ENCODE data around the gene INSM2. TPM values are rescaled to one million over a fixed set of nuclear protein-coding genes. Genes with fewer than 3 reads are reported as not detected.

INSM2 gene
- polyA plus RNA-seq, 2 donors = not detected

GRCh38 chr14:35515916-35516315, 18.0 kb upstream of the INSM2 start:
- WGBS, 2 donors = 74 to 89% methylated on average over 1 of the region's 1 CpG
- H3K27ac ChIP-seq (ENCODE audit: low read depth in 2 of 2, low read length in 1 of 2) = no peak overlapping the region
- no peaks in the 10 kb centered on the region for H3K9me3 ChIP-seq (ENCODE audit: control insufficient read depth in 2 of 2, insufficient read depth in 1 of 2, low read depth in 1 of 2, low read length in 1 of 2)
- H3K4me3 ChIP-seq (ENCODE audit: low read depth in 1 of 2, low read length in 2 of 2) = no peak overlapping the region
- no peaks in the 10 kb centered on the region for H3K36me3 ChIP-seq (ENCODE audit: control insufficient read depth in 2 of 2, insufficient read depth in 2 of 2, low read length in 1 of 2)
- H3K4me1 ChIP-seq (ENCODE audit: control insufficient read depth in 2 of 2, insufficient read depth in 2 of 2, low read length in 1 of 2) = no peaks in the 10 kb centered on the region
- H3K27me3 ChIP-seq (ENCODE audit: control insufficient read depth in 1 of 2, insufficient read depth in 2 of 2, low read length in 2 of 2) = no peaks in the 10 kb centered on the region

- no peaks in the 10 kb centered on the region for H3K27me3 ChIP-seq (ENCODE audit: control insufficient read depth in 1 of 2, insufficient read depth in 2 of 2, low read length in 2 of 2)
- H3K27ac ChIP-seq (ENCODE audit: low read depth in 2 of 2, low read length in 1 of 2) = no peak overlapping the region
- H3K4me3 ChIP-seq (ENCODE audit: low read depth in 1 of 2, low read length in 2 of 2) = no peak overlapping the region
- no peaks in the 10 kb centered on the region for H3K4me1 ChIP-seq (ENCODE audit: control insufficient read depth in 2 of 2, insufficient read depth in 2 of 2, low read length in 1 of 2)
- H3K36me3 ChIP-seq (ENCODE audit: control insufficient read depth in 2 of 2, insufficient read depth in 2 of 2, low read length in 1 of 2) = no peaks in the 10 kb centered on the region
- no peaks in the 10 kb centered on the region for H3K9me3 ChIP-seq (ENCODE audit: control insufficient read depth in 2 of 2, insufficient read depth in 1 of 2, low read depth in 1 of 2, low read length in 1 of 2)
- WGBS, 2 donors = 65 to 77% methylated on average over 2 of the region's 2 CpGs
Measured at GRCh38 chr14:35519986-35520385, 14.0 kb upstream of the INSM2 start.

- Histone ChIP-seq H3K4me3 (ENCODE audit: low read depth in 1 of 2, low read length in 2 of 2) (no peak overlapping the region), H3K27ac (ENCODE audit: low read depth in 2 of 2, low read length in 1 of 2) (no peak overlapping the region), H3K9me3 (ENCODE audit: control insufficient read depth in 2 of 2, insufficient read depth in 1 of 2, low read depth in 1 of 2, low read length in 1 of 2) (no peaks in the 10 kb centered on the region), H3K27me3 (ENCODE audit: control insufficient read depth in 1 of 2, insufficient read depth in 2 of 2, low read length in 2 of 2) (peaks cover 0 to 2% of the 10 kb centered on the region in 2 donors), H3K36me3 (ENCODE audit: control insufficient read depth in 2 of 2, insufficient read depth in 2 of 2, low read length in 1 of 2) (no peaks in the 10 kb centered on the region), H3K4me1 (ENCODE audit: control insufficient read depth in 2 of 2, insufficient read depth in 2 of 2, low read length in 1 of 2) (no peaks in the 10 kb centered on the region)
- 87 to 88% methylated on average over 3 of the region's 3 CpGs for WGBS, 2 donors
Measured at GRCh38 chr14:35525695-35526094, 8.3 kb upstream of the INSM2 start.

GRCh38 chr14:35526962-35527361, 7.0 kb upstream of the INSM2 start:
- no peaks in the 10 kb centered on the region for H3K36me3 ChIP-seq (ENCODE audit: control insufficient read depth in 2 of 2, insufficient read depth in 2 of 2, low read length in 1 of 2)
- peaks cover 3 to 4% of the 10 kb centered on the region in 2 donors for H3K27me3 ChIP-seq (ENCODE audit: control insufficient read depth in 1 of 2, insufficient read depth in 2 of 2, low read length in 2 of 2)
- no peak overlapping the region for H3K27ac ChIP-seq (ENCODE audit: low read depth in 2 of 2, low read length in 1 of 2)
- WGBS, 2 donors = 80 to 89% methylated on average over 2 of the region's 2 CpGs
- no peaks in the 10 kb centered on the region for H3K4me1 ChIP-seq (ENCODE audit: control insufficient read depth in 2 of 2, insufficient read depth in 2 of 2, low read length in 1 of 2)
- no peaks in the 10 kb centered on the region for H3K9me3 ChIP-seq (ENCODE audit: control insufficient read depth in 2 of 2, insufficient read depth in 1 of 2, low read depth in 1 of 2, low read length in 1 of 2)
- no peak overlapping the region for H3K4me3 ChIP-seq (ENCODE audit: low read depth in 1 of 2, low read length in 2 of 2)

- Histone ChIP-seq H3K4me1 (ENCODE audit: control insufficient read depth in 2 of 2, insufficient read depth in 2 of 2, low read length in 1 of 2) (peaks cover 19 to 20% of the 10 kb centered on the region in 2 donors), H3K27me3 (ENCODE audit: control insufficient read depth in 1 of 2, insufficient read depth in 2 of 2, low read length in 2 of 2) (peaks cover 4 to 5% of the 10 kb centered on the region in 2 donors), H3K4me3 (ENCODE audit: low read depth in 1 of 2, low read length in 2 of 2) (no peak overlapping the region), H3K9me3 (ENCODE audit: control insufficient read depth in 2 of 2, insufficient read depth in 1 of 2, low read depth in 1 of 2, low read length in 1 of 2) (no peaks in the 10 kb centered on the region), H3K27ac (ENCODE audit: low read depth in 2 of 2, low read length in 1 of 2) (no peak overlapping the region), H3K36me3 (ENCODE audit: control insufficient read depth in 2 of 2, insufficient read depth in 2 of 2, low read length in 1 of 2) (no peaks in the 10 kb centered on the region)
- WGBS, 2 donors = 93 to 95% methylated on average over 1 of the region's 1 CpG
Measured at GRCh38 chr14:35531960-35532747, 1.8 kb upstream of the INSM2 start.

GRCh38 chr14:35532783-35533356, 1.1 kb upstream of the INSM2 start:
- no peaks in the 10 kb centered on the region for H3K36me3 ChIP-seq (ENCODE audit: control insufficient read depth in 2 of 2, insufficient read depth in 2 of 2, low read length in 1 of 2)
- H3K9me3 ChIP-seq (ENCODE audit: control insufficient read depth in 2 of 2, insufficient read depth in 1 of 2, low read depth in 1 of 2, low read length in 1 of 2) = no peaks in the 10 kb centered on the region
- no peak overlapping the region for H3K27ac ChIP-seq (ENCODE audit: low read depth in 2 of 2, low read length in 1 of 2)
- H3K4me3 ChIP-seq (ENCODE audit: low read depth in 1 of 2, low read length in 2 of 2) = peak overlapping the region; percentile 50 to 59
- peaks cover 19 to 20% of the 10 kb centered on the region in 2 donors for H3K4me1 ChIP-seq (ENCODE audit: control insufficient read depth in 2 of 2, insufficient read depth in 2 of 2, low read length in 1 of 2)
- WGBS, 2 donors = 13 to 14% methylated on average over 6 of the region's 6 CpGs
- peaks cover 4 to 5% of the 10 kb centered on the region in 2 donors for H3K27me3 ChIP-seq (ENCODE audit: control insufficient read depth in 1 of 2, insufficient read depth in 2 of 2, low read length in 2 of 2)

- no peak overlapping the region for H3K27ac ChIP-seq (ENCODE audit: low read depth in 2 of 2, low read length in 1 of 2)
- H3K4me1 ChIP-seq (ENCODE audit: control insufficient read depth in 2 of 2, insufficient read depth in 2 of 2, low read length in 1 of 2) = peaks cover 19 to 20% of the 10 kb centered on the region in 2 donors
- H3K36me3 ChIP-seq (ENCODE audit: control insufficient read depth in 2 of 2, insufficient read depth in 2 of 2, low read length in 1 of 2) = no peaks in the 10 kb centered on the region
- no peaks in the 10 kb centered on the region for H3K9me3 ChIP-seq (ENCODE audit: control insufficient read depth in 2 of 2, insufficient read depth in 1 of 2, low read depth in 1 of 2, low read length in 1 of 2)
- WGBS, 2 donors = 2 to 3% methylated on average over 63 to 77 of the region's 77 CpGs
- H3K27me3 ChIP-seq (ENCODE audit: control insufficient read depth in 1 of 2, insufficient read depth in 2 of 2, low read length in 2 of 2) = peaks cover 2 to 5% of the 10 kb centered on the region in 2 donors
- H3K4me3 ChIP-seq (ENCODE audit: low read depth in 1 of 2, low read length in 2 of 2) = peak overlapping the region; percentile 50 to 59
Measured at GRCh38 chr14:35534208-35534872, 376 bp downstream of the INSM2 start.

GRCh38 chr14:35534873-35535482, 1.0 kb downstream of the INSM2 start:
- peak overlapping the region; percentile 50 to 59 for H3K4me3 ChIP-seq (ENCODE audit: low read depth in 1 of 2, low read length in 2 of 2)
- H3K36me3 ChIP-seq (ENCODE audit: control insufficient read depth in 2 of 2, insufficient read depth in 2 of 2, low read length in 1 of 2) = no peaks in the 10 kb centered on the region
- H3K27ac ChIP-seq (ENCODE audit: low read depth in 2 of 2, low read length in 1 of 2) = no peak overlapping the region
- no peaks in the 10 kb centered on the region for H3K9me3 ChIP-seq (ENCODE audit: control insufficient read depth in 2 of 2, insufficient read depth in 1 of 2, low read depth in 1 of 2, low read length in 1 of 2)
- peaks cover 2 to 5% of the 10 kb centered on the region in 2 donors for H3K27me3 ChIP-seq (ENCODE audit: control insufficient read depth in 1 of 2, insufficient read depth in 2 of 2, low read length in 2 of 2)
- H3K4me1 ChIP-seq (ENCODE audit: control insufficient read depth in 2 of 2, insufficient read depth in 2 of 2, low read length in 1 of 2) = peaks cover 19 to 20% of the 10 kb centered on the region in 2 donors
- 3 to 4% methylated on average over 55 of the region's 55 CpGs for WGBS, 2 donors

- Histone ChIP-seq H3K36me3 (ENCODE audit: control insufficient read depth in 2 of 2, insufficient read depth in 2 of 2, low read length in 1 of 2) (no peaks in the 10 kb centered on the region), H3K27ac (ENCODE audit: low read depth in 2 of 2, low read length in 1 of 2) (no peak overlapping the region), H3K4me1 (ENCODE audit: control insufficient read depth in 2 of 2, insufficient read depth in 2 of 2, low read length in 1 of 2) (peaks cover 19 to 20% of the 10 kb centered on the region in 2 donors), H3K27me3 (ENCODE audit: control insufficient read depth in 1 of 2, insufficient read depth in 2 of 2, low read length in 2 of 2) (peaks cover 2 to 5% of the 10 kb centered on the region in 2 donors), H3K4me3 (ENCODE audit: low read depth in 1 of 2, low read length in 2 of 2) (peak overlapping the region in 1 of 2 donors; percentile 50), H3K9me3 (ENCODE audit: control insufficient read depth in 2 of 2, insufficient read depth in 1 of 2, low read depth in 1 of 2, low read length in 1 of 2) (no peaks in the 10 kb centered on the region)
- WGBS, 2 donors = 10 to 12% methylated on average over 37 of the region's 37 CpGs
Measured at GRCh38 chr14:35535483-35536112, 1.6 kb downstream of the INSM2 start.

Data from esophagus (tissue), 2 donors.